Cardiac muscle cell (in vitro differentiated cells and primary cell): ENCODE measurements around the gene GAL3ST2. TPM values are rescaled to one million over a fixed set of nuclear protein-coding genes. Genes with fewer than 3 reads are reported as not detected.

Experiments used
- DNase-seq, 2 donors: peaks; one replicate each; pipeline versions ENCODE4 v3.0.0 to v3.0.0-alpha.2; 2010 to 2017; ENCODE audit warnings: low read depth in 1 of 2, low spot score in 1 of 2
- H3K27ac ChIP-seq: fragments of 200-600 bp; sonication (generic); 2 replicates; pipeline ENCODE4 v1.5.1; 2016
- H3K27me3 ChIP-seq: fragments of 200-600 bp; sonication (generic); 2 replicates; pipeline ENCODE4 v1.6.0; 2016; ENCODE audit warnings: control low read depth
- H3K36me3 ChIP-seq: fragments of 200-600 bp; sonication (generic); 2 replicates; pipeline ENCODE4 v1.5.1; 2016; ENCODE audit warnings: control low read depth
- H3K4me1 ChIP-seq: fragments of 200-600 bp; sonication (generic); 2 replicates; pipeline ENCODE4 v1.8.1; 2017; ENCODE audit warnings: low read depth, mild to moderate bottlenecking, mixed run types
- H3K4me3 ChIP-seq: fragments of 200-600 bp; sonication (generic); 2 replicates; pipeline ENCODE4 v1.5.1; 2016; ENCODE audit warnings: mild to moderate bottlenecking
- H3K9me3 ChIP-seq: fragments of 200-600 bp; sonication (generic); 2 replicates; pipeline ENCODE4 v1.5.1; 2017; ENCODE audit warnings: low read depth, mild to moderate bottlenecking, control low read depth
- polyA plus RNA-seq: library from polyadenylated mRNA; unstranded; fragments of >200 nt; fragmentation: Nextera tagmentation; extraction: Ambion mirVana; gene quantifications from 2 replicates; pipeline ENCODE4 v1.2.1, GENCODE V29; 2016
- total RNA-seq: library from RNA; depleted of rRNA; stranded (reverse); fragments of >200 nt; gene quantifications from 2 replicates; pipeline ENCODE4 v1.2.3, GENCODE V29; 2016
- TF ChIP-seq, protein P1 (sequence below): IDR thresholded peaks from 2 replicates; pipeline ENCODE4 v1.5.1; 2012; ENCODE audit warnings: low read depth, mild to moderate bottlenecking, low read length

GAL3ST2 gene
- total and polyA plus RNA-seq, 2 experiments from 2014 or later: 1.2 TPM; not detected in 1

DNA sequence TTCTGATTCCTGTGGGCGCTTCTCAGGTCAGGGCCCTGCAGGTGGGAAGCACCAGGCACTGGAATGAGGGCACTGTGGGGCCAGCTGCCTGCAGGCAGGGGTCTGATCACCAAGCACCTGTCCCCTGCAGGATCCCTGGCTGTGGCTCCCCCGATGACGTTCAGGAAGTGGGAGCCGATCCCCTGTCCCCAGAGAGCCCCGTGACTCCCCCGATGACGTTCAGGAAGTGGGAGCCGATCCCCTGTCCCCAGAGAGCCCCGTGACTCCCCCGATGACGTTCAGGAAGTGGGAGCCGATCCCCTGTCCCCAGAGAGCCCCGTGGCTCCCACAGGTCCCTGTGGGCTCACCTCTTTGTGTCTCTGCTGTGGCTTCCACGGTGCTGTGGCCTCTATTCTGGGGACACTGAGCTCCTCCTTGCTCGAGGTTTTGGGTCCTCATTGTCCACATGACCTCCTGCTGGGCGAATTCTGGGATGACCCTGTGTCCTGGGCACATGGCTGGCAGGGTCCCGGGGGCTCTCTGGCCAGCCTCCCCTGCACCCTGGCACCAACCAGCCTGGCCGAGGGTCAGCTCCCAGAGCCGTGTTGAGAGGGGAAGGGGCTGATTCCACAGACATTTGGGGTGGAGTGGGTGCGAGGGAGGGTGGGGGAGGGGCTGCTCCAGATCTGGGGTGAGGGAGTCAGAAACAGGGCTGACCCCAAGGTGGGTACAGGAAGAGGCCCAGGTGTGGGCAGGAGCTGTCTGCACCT is 37.2 kb downstream of the GAL3ST2 start:
- peak in 1 of 2 donors; percentile 11 for DNase-seq
- no peaks in the 10 kb centered on the region for H3K27me3 ChIP-seq
- H3K4me3 ChIP-seq: no peak overlapping the region
- H3K36me3 ChIP-seq: no peaks in the 10 kb centered on the region
- H3K9me3 ChIP-seq: no peaks in the 10 kb centered on the region
- no peak overlapping the region for H3K27ac ChIP-seq
- TF ChIP-seq, protein P1, sequence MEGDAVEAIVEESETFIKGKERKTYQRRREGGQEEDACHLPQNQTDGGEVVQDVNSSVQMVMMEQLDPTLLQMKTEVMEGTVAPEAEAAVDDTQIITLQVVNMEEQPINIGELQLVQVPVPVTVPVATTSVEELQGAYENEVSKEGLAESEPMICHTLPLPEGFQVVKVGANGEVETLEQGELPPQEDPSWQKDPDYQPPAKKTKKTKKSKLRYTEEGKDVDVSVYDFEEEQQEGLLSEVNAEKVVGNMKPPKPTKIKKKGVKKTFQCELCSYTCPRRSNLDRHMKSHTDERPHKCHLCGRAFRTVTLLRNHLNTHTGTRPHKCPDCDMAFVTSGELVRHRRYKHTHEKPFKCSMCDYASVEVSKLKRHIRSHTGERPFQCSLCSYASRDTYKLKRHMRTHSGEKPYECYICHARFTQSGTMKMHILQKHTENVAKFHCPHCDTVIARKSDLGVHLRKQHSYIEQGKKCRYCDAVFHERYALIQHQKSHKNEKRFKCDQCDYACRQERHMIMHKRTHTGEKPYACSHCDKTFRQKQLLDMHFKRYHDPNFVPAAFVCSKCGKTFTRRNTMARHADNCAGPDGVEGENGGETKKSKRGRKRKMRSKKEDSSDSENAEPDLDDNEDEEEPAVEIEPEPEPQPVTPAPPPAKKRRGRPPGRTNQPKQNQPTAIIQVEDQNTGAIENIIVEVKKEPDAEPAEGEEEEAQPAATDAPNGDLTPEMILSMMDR: no peak
- no peaks in the 10 kb centered on the region for H3K4me1 ChIP-seq

DNA sequence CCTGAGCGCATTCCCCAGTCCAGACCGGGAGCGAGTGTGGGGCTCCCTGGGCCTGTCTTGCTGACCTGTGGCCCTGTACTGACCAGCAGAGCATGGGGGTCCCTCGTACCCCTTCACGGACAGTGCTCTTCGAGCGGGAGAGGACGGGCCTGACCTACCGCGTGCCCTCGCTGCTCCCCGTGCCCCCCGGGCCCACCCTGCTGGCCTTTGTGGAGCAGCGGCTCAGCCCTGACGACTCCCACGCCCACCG is 37.7 kb downstream of the GAL3ST2 start:
- Histone ChIP-seq H3K27ac (no peak overlapping the region), H3K9me3 (no peaks in the 10 kb centered on the region), H3K4me3 (no peak overlapping the region), H3K36me3 (no peaks in the 10 kb centered on the region), H3K4me1 (no peaks in the 10 kb centered on the region), H3K27me3 (no peaks in the 10 kb centered on the region)
- TF ChIP-seq, protein P1: no peak
- no peak for DNase-seq

DNA sequence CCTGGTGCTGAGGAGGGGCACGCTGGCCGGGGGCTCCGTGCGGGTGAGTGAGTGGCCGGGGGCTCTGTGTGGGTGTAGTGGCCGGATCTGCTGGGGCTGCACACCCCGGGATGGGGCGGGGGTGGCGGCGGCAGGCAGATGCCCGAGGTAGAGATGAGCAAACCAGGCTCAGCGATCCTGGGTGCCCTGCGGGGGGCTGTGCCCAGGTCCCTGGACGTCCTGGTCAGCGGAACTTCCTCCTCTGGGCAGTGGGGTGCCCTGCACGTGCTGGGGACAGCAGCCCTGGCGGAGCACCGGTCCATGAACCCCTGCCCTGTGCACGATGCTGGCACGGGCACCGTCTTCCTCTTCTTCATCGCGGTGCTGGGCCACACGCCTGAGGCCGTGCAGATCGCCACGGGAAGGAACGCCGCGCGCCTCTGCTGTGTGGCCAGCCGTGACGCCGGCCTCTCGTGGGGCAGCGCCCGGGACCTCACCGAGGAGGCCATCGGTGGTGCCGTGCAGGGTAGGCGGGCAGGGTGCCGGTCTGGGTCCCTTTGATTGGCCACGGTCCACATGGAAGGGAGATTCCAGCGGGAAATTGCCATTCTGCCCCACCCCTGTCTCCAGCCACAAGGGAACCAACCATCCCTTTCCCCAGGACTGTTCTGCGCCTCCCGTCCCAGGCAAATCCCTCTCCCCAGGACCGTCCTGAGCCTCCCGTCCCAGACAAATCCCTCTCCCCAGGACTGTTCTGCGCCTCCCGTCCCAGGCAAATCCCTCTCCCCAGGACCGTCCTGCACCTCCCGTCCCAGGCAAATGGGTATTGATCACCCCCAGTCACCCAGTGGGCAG is 38.2 kb downstream of the GAL3ST2 start:
- no peaks in the 10 kb centered on the region for H3K27me3 ChIP-seq
- H3K36me3 ChIP-seq: no peaks in the 10 kb centered on the region
- no peak for DNase-seq
- H3K27ac ChIP-seq: no peak overlapping the region
- TF ChIP-seq, protein P1: no peak
- no peaks in the 10 kb centered on the region for H3K9me3 ChIP-seq
- no peaks in the 10 kb centered on the region for H3K4me1 ChIP-seq
- no peak overlapping the region for H3K4me3 ChIP-seq

DNA sequence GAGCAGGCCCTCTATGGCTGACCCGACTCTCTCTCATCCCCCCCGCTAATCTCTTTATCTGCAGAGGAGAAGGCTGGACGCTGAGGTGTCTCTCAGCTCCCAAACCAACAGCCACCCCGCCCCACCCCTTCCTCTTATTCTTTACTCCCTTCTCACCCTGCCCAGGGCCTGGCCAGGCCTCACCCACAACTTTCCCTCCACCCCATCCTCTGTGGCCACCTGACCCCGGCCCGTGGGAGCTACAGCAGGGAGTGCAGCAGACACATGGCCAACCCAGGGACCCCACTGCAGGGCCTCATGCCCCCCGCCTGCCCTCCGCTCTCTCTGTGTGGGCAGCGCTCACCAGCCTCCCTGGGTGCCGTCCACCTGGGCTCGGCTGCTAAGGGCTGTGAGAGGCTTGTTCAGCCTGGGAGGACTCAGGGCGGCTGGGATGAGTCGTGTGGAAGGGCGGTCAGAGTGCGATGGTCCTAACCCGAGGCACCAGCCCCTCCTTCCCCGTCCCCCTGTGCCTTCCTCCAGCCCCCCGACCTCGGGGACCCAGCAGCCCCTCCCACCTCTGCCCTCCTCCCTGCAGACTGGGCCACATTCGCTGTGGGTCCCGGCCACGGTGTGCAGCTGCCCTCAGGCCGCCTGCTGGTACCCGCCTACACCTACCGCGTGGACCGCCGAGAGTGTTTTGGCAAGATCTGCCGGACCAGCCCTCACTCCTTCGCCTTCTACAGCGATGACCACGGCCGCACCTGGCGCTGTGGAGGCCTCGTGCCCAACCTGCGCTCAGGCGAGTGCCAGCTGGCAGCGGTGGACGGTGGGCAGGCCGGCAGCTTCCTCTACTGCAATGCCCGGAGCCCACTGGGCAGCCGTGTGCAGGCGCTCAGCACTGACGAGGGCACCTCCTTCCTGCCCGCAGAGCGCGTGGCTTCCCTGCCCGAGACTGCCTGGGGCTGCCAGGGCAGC is 39.1 kb downstream of the GAL3ST2 start:
- no peaks in the 10 kb centered on the region for H3K4me1 ChIP-seq
- DNase-seq: no peak
- TF ChIP-seq, protein P1: no peak

DNA sequence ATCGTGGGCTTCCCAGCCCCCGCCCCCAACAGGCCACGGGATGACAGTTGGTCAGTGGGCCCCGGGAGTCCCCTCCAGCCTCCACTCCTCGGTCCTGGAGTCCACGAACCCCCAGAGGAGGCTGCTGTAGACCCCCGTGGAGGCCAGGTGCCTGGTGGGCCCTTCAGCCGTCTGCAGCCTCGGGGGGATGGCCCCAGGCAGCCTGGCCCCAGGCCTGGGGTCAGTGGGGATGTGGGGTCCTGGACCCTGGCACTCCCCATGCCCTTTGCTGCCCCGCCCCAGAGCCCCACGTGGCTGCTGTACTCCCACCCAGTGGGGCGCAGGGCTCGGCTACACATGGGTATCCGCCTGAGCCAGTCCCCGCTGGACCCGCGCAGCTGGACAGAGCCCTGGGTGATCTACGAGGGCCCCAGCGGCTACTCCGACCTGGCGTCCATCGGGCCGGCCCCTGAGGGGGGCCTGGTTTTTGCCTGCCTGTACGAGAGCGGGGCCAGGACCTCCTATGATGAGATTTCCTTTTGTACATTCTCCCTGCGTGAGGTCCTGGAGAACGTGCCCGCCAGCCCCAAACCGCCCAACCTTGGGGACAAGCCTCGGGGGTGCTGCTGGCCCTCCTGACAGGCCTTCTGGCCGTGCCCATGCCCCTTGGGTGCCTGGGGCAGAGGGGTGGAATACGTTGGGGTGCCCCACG is 40.0 kb downstream of the GAL3ST2 start:
- no peak for DNase-seq
- TF ChIP-seq, protein P1: no peak

More for the DNA sequence above, 39.1 kb downstream of the GAL3ST2 start:
- Histone ChIP-seq H3K9me3 (no peaks in the 10 kb centered on the region), H3K27ac (no peak overlapping the region), H3K27me3 (no peaks in the 10 kb centered on the region), H3K36me3 (no peaks in the 10 kb centered on the region), H3K4me3 (no peak overlapping the region)

More for the DNA sequence above, 40.0 kb downstream of the GAL3ST2 start:
- H3K4me1 ChIP-seq: no peaks in the 10 kb centered on the region
- no peaks in the 10 kb centered on the region for H3K27me3 ChIP-seq
- no peaks in the 10 kb centered on the region for H3K36me3 ChIP-seq
- H3K4me3 ChIP-seq: no peak overlapping the region
- no peak overlapping the region for H3K27ac ChIP-seq
- no peaks in the 10 kb centered on the region for H3K9me3 ChIP-seq
